GM12878 (cell line): ENCODE measurements around the gene LRRC8B.

Experiments
- KDM1A ChIP-seq: fragments of 200-600 bp; sonication (generic); IDR thresholded peaks from 2 replicates; pipeline ENCODE4 v1.6.1; 2016; ENCODE audit warnings: borderline replicate concordance
- SREBF2 ChIP-seq: IDR thresholded peaks from 2 replicates; pipeline ENCODE4 v1.6.1; 2012; ENCODE audit warnings: mild to moderate bottlenecking, low read length
- TF ChIP-seq, protein P1 (sequence below): IDR thresholded peaks from 2 replicates; pipeline ENCODE4 v1.6.1; 2012; ENCODE audit warnings: low read depth, low read length, improper control_type of control experiment
- TF ChIP-seq, protein P2 (sequence below), 3 experiments: IDR thresholded peaks in 2 of 3; conservative IDR thresholded peaks in 1 of 3; 2 replicates each; pipeline ENCODE4 v1.5.1; 2011; ENCODE audit warnings: low read depth in 3 of 3, low read length in 3 of 3, mild to moderate bottlenecking in 3 of 3, control low read depth in 2 of 3, moderate library complexity in 2 of 3, inconsistent platforms in 1 of 3, mixed read lengths in 1 of 3; ENCODE audit not compliant: control insufficient read depth in 2 of 3, insufficient read depth in 1 of 3; ENCODE audit errors: extremely low read depth in 1 of 3

DNA sequence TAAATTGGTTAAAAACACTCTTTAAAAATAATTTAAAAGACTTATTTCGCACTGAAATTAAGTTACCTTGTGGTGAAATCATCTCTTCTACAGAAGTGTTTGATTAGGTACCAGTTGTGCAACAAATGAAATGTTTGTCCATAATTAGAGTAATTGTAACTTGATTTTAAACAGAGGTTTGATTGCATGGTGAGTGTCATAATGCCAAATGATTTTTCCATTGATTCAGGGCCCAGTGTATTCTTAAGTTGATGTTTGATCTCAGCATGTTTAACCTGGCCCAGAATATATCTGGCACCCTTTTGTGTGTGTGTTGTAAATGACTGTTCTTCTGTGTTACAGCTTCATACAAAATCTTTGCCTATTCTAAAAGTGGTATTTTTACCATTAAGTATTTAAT, 28.5 kb downstream of the LRRC8B start:
- no peak for TF ChIP-seq KDM1A
- TF ChIP-seq, protein P1, sequence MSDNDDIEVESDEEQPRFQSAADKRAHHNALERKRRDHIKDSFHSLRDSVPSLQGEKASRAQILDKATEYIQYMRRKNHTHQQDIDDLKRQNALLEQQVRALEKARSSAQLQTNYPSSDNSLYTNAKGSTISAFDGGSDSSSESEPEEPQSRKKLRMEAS = no peak
- TF ChIP-seq SREBF2 = no peak
- TF ChIP-seq, protein P2, sequence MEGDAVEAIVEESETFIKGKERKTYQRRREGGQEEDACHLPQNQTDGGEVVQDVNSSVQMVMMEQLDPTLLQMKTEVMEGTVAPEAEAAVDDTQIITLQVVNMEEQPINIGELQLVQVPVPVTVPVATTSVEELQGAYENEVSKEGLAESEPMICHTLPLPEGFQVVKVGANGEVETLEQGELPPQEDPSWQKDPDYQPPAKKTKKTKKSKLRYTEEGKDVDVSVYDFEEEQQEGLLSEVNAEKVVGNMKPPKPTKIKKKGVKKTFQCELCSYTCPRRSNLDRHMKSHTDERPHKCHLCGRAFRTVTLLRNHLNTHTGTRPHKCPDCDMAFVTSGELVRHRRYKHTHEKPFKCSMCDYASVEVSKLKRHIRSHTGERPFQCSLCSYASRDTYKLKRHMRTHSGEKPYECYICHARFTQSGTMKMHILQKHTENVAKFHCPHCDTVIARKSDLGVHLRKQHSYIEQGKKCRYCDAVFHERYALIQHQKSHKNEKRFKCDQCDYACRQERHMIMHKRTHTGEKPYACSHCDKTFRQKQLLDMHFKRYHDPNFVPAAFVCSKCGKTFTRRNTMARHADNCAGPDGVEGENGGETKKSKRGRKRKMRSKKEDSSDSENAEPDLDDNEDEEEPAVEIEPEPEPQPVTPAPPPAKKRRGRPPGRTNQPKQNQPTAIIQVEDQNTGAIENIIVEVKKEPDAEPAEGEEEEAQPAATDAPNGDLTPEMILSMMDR (IDR thresholded peaks at IDR 0.05 in 2 of 3, conservative IDR thresholded peaks at IDR 0.05 in 1 of 3; ENCODE audit: control insufficient read depth in 2 of 3, extremely low read depth in 1 of 3, insufficient read depth in 1 of 3, low read depth in 3 of 3, low read length in 3 of 3) = no peak
